Thyroid gland (tissue), 4 donors: ENCODE measurements around the gene TP63.

Experiments used
- CTCF ChIP-seq, 6 experiments: fragments of 200-600 bp in 3 of 6; fragments of 450-650 bp in 3 of 6; sonication (generic) in 3 of 6; IDR thresholded peaks; one replicate each; pipeline ENCODE4 v1.5.1; 2016 to 2019; ENCODE audit warnings: antibody characterized with exemption in 6 of 6, mild to moderate bottlenecking in 2 of 6, inconsistent platforms in 1 of 6, moderate library complexity in 1 of 6
- POLR2A ChIP-seq, 2 donors: fragments of 450-650 bp; IDR thresholded peaks; one replicate each; pipeline ENCODE4 v1.6.1; 2017; ENCODE audit warnings: antibody characterized with exemption in 2 of 2, mild to moderate bottlenecking in 2 of 2, moderate library complexity in 1 of 2

GRCh38 chr3:189834462-189834861, 203.3 kb downstream of the TP63 start:
- TF ChIP-seq CTCF (IDR thresholded peaks at IDR 0.05) (no peak), POLR2A (IDR thresholded peaks at IDR 0.05) (no peak)
